ENCODE results near the gene SLC4A11.

GRCh38 chr20:3245711-3246110 is 6.7 kb upstream of the SLC4A11 start:
- no peak for TF ChIP-seq EZH2 (IDR thresholded peaks at IDR 0.05; ENCODE audit: low read length, missing control alignments)
- TF ChIP-seq CTCF (conservative IDR thresholded peaks at IDR 0.05 in 1 of 2, IDR thresholded peaks at IDR 0.05 in 1 of 2; ENCODE audit: low read depth in 1 of 2, low read length in 2 of 2) = no peak

Data from fibroblast of lung (primary cell).